Glutamatergic neuron (in vitro differentiated cells): ENCODE data around the gene GPR132. TPM values are rescaled to one million over a fixed set of nuclear protein-coding genes. Genes with fewer than 3 reads are reported as not detected.

ENCODE experiments used
- DNase-seq: peaks from one replicate; pipeline ENCODE4 v3.0.0; 2022
- H3K27ac Mint-ChIP-seq: one replicate; pipeline ENCODE4 v1.8.0; 2020; ENCODE audit warnings: mild to moderate bottlenecking, mixed read lengths, inconsistent platforms; ENCODE audit not compliant: unreplicated experiment
- H3K27me3 Mint-ChIP-seq: one replicate; pipeline ENCODE4 v1.8.0; 2020; ENCODE audit warnings: mild to moderate bottlenecking, moderate library complexity, mixed read lengths, inconsistent platforms; ENCODE audit not compliant: unreplicated experiment
- H3K36me3 Mint-ChIP-seq: one replicate; pipeline ENCODE4 v1.8.0; 2020; ENCODE audit warnings: mild to moderate bottlenecking, mixed read lengths, inconsistent platforms; ENCODE audit not compliant: unreplicated experiment
- H3K4me1 Mint-ChIP-seq: one replicate; pipeline ENCODE4 v1.8.0; 2020; ENCODE audit warnings: mild to moderate bottlenecking, low read depth, mixed read lengths, inconsistent platforms; ENCODE audit not compliant: unreplicated experiment
- H3K4me3 Mint-ChIP-seq: one replicate; pipeline ENCODE4 v1.8.0; 2020; ENCODE audit warnings: mild to moderate bottlenecking, mixed read lengths, inconsistent platforms; ENCODE audit not compliant: unreplicated experiment
- H3K9me3 Mint-ChIP-seq: one replicate; pipeline ENCODE4 v1.8.0; 2020; ENCODE audit warnings: mild to moderate bottlenecking, moderate library complexity, mixed read lengths, inconsistent platforms; ENCODE audit not compliant: unreplicated experiment
- CTCF ChIP-seq: fragments of 200-600 bp; sonication (generic); IDR thresholded peaks from one replicate; pipeline ENCODE4 v1.5.0; 2021; ENCODE audit not compliant: partially characterized antibody, unreplicated experiment
- total RNA-seq: library from RNA; stranded (reverse); fragmentation: NEBNext Ultra II Directional; extraction: Animal tissue kit (Norgen Biotek cat#: 25700); gene quantifications from one replicate; pipeline ENCODE4 v1.2.1, GENCODE V29; 2021; ENCODE audit not compliant: unreplicated experiment

Gene GPR132
- total RNA-seq, 1 donor from 2014 or later = not detected

DNA sequence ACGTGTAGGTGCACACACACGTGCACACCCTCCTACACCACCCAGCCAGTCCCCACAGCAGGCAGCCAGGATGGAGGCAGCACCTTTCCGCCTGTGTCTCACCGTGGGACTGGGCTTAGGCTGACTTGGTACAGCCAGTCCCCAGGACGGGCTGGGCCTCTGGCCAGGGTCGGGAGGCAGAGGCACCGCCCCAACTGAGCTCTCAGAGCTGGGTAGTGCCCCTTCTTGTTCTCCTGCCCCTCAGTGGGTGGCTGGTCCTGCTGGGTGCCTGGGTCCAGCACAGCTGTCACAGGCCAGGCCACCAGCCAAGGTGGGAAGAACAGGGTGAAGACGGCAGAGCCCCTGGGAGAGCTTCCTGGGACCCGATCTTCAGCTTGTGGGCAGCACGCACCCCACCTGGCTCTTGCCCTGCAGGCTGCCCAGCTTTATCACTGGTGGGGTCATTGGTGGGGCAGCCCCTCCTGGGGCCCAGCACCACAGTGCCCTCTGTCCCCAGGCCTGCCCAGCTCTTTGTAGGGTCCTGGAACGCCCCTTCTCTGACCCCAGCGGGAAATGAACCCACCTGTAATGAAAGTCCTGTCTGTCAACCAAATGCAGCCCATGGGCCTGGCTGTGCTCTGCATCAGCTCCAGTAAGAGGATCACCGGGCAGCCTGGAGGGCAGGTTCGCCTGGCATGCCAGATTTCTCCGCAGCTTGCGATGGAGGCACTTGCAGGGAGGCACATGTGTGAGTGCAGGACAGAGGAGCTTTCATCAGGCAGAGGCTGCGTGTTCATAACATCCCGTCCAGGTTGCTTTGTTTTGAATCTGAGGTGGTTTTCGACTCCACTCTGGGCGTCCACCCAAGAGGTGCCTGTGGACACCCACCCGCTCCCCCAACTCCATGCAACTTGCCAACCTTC is 59.0 kb downstream of the GPR132 start:
- Mint-ChIP-seq H3K4me1 (peaks cover 14% of the 10 kb centered on the region), H3K27me3 (peaks cover 2% of the 10 kb centered on the region), H3K27ac (no peak overlapping the region), H3K4me3 (no peak overlapping the region), H3K9me3 (no peaks in the 10 kb centered on the region), H3K36me3 (no peaks in the 10 kb centered on the region)
- no peak for DNase-seq
- no peak for TF ChIP-seq CTCF

DNA sequence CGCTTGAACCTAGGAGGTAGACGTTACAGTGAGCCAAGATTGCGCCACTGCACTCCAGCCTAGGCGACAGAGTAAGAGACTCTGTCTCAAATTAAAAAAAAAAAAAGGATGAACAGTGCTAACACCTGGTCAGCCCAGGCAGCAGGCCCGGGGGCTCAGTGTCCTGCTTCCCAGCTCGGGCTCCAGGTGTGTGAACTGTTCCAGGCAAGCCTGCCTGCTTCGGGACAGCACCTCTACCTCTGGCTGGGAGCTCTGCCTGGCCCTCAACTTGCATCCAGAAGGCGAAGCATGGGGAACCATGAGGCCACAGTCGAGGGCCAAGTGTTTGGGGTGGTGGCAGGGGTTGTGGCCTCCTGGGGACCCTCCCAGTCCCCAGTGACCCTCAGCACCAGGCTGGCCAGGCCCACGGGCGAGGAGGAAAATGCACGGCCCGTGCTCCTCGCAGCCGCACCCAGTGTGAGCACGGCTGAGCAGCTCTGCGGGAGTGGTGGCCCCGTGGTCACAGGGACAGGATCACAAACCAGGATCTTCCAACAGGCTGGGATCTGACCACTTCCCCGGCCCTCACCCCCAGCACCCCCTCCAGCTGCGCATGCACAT is 59.8 kb downstream of the GPR132 start:
- no peaks in the 10 kb centered on the region for H3K36me3 Mint-ChIP-seq
- peaks cover 14% of the 10 kb centered on the region for H3K4me1 Mint-ChIP-seq
- H3K27ac Mint-ChIP-seq = no peak overlapping the region
- H3K9me3 Mint-ChIP-seq = no peaks in the 10 kb centered on the region
- no peak overlapping the region for H3K4me3 Mint-ChIP-seq
- DNase-seq = no peak
- TF ChIP-seq CTCF = no peak
- H3K27me3 Mint-ChIP-seq = peaks cover 2% of the 10 kb centered on the region

Other genes with a start within 250 kb of the GPR132 start
- gene CEP170B, start 200.2 kb downstream of the GPR132 start, total RNA-seq = 80.4 TPM
- not detected for gene PLD4, start 140.6 kb downstream of the GPR132 start, total RNA-seq
- gene AHNAK2, start 87.1 kb downstream of the GPR132 start, total RNA-seq = 44.8 TPM
- 5.9 TPM for gene CLBA1, start 79.6 kb downstream of the GPR132 start, total RNA-seq
- 23.2 TPM for gene CDCA4, start 44.3 kb downstream of the GPR132 start, total RNA-seq
- 84.1 TPM for gene JAG2, start 103.3 kb upstream of the GPR132 start, total RNA-seq
- gene NUDT14, start 115.9 kb upstream of the GPR132 start, total RNA-seq = 114 TPM
- gene BTBD6, start 183.1 kb upstream of the GPR132 start, total RNA-seq = 36.3 TPM
- 54.6 TPM for gene BRF1, start 235.6 kb upstream of the GPR132 start, total RNA-seq
- 263 TPM for gene PACS2, start 249.3 kb upstream of the GPR132 start, total RNA-seq